Fibroblast of mammary gland (primary cell): ENCODE data around the gene CHCT1.
A peak's percentile ranks its signal among the peaks of the same experiment; 100 is the strongest.

Source experiments
- DNase-seq: peaks from one replicate; pipeline ENCODE4 v3.0.0-alpha.2; 2010; ENCODE audit warnings: low read depth
- H3K4me3 ChIP-seq: 2 replicates; pipeline ENCODE4 v1.5.1; 2011; ENCODE audit warnings: low read depth, mild to moderate bottlenecking, low read length, moderate library complexity; ENCODE audit not compliant: control insufficient read depth
- CTCF ChIP-seq: conservative IDR thresholded peaks from 2 replicates; pipeline ENCODE4 v1.5.1; 2011; ENCODE audit warnings: low read depth, low read length, inconsistent platforms; ENCODE audit not compliant: control insufficient read depth, insufficient read depth

CHCT1 gene

GRCh38 chr17:60447375-60447774 is 25.1 kb downstream of the CHCT1 start:
- no peak overlapping the region for H3K4me3 ChIP-seq
- DNase-seq, result no peak
- no peak for TF ChIP-seq CTCF

- H3K4me3 ChIP-seq, result no peak overlapping the region
- no peak for DNase-seq
- TF ChIP-seq CTCF, result no peak
These were observed 28.8 kb downstream of the CHCT1 start for GRCh38 chr17:60451071-60451470.

GRCh38 chr17:60451965-60452364 is 29.7 kb downstream of the CHCT1 start:
- no peak overlapping the region for H3K4me3 ChIP-seq
- no peak for DNase-seq
- TF ChIP-seq CTCF, result no peak

GRCh38 chr17:60455378-60455777 is 33.1 kb downstream of the CHCT1 start:
- no peak for TF ChIP-seq CTCF
- no peak for DNase-seq
- H3K4me3 ChIP-seq, result no peak overlapping the region

GRCh38 chr17:60457148-60457547 is 34.9 kb downstream of the CHCT1 start:
- TF ChIP-seq CTCF, result no peak
- no peak overlapping the region for H3K4me3 ChIP-seq
- DNase-seq, result no peak

- H3K4me3 ChIP-seq, result no peak overlapping the region
- TF ChIP-seq CTCF, result no peak
- no peak for DNase-seq
These were observed 39.3 kb downstream of the CHCT1 start for GRCh38 chr17:60461584-60461983.

GRCh38 chr17:60463157-60463835 is 41.0 kb downstream of the CHCT1 start:
- H3K4me3 ChIP-seq, result no peak overlapping the region
- peak; percentile 3 for DNase-seq
- TF ChIP-seq CTCF, result no peak
